Pancreas (tissue), 10 donors: Measurements from ENCODE around the gene SUPT5H. TPM values are rescaled to one million over a fixed set of nuclear protein-coding genes. Genes with fewer than 3 reads are reported as not detected.

ENCODE experiments used
- ATAC-seq, 4 donors: fragments of 200-7000 bp; cut with Tn5 transposase; one replicate each; pipeline versions ENCODE4 v1.8.0 to v1.9.1; 2020; ENCODE audit warnings: mild to moderate bottlenecking in 4 of 4, moderate library complexity in 4 of 4
- DNase-seq, 6 donors: peaks; one replicate each; pipeline ENCODE4 v3.0.0-alpha.2; 2020
- FAIRE-seq: peaks from 2 replicates; lab custom pipeline; 2012; peaks lifted over from hg19 to GRCh38; lab: Jason Lieb, UNC
- H3K27ac ChIP-seq, 4 donors: fragments of 200-600 bp; sonication (generic); 1 replicate in 3 of 4; 2 replicates in 1 of 4; pipeline versions ENCODE4 v1.5.0 to v1.8.0; 2020
- H3K27me3 ChIP-seq, 4 donors: fragments of 200-600 bp; one replicate each; pipeline ENCODE4 v1.8.0; 2021
- H3K36me3 ChIP-seq, 3 donors: fragments of 200-600 bp; sonication (generic) in 1 of 3; one replicate each; pipeline versions ENCODE4 v1.5.0 to v1.8.0; 2020 to 2021
- H3K4me1 ChIP-seq, 3 donors: fragments of 200-600 bp; one replicate each; pipeline ENCODE4 v1.8.0; 2021
- H3K4me3 ChIP-seq, 4 donors: fragments of 200-600 bp; sonication (generic) in 2 of 4; one replicate each; pipeline versions ENCODE4 v1.5.0 to v1.8.0; 2020 to 2021
- H3K9me3 ChIP-seq, 4 donors: fragments of 200-600 bp; one replicate each; pipeline ENCODE4 v1.8.0; 2021
- WGBS, 2 donors: extraction: QIAGEN DNeasy Blood & Tissue Kit; methylation state at CpG; one replicate each; pipeline ENCODE4 v1.1.7; 2013; 5-methylcytosine and 5-hydroxymethylcytosine counted together
- intact Hi-C, 3 donors: fragments of 100-400 bp; cut with DNase I; formaldehyde crosslinking; loops; one replicate each; pipeline versions ENCODE4 v1.11.1 to v1.14.2; 2022
- polyA plus RNA-seq, 2 donors: library from polyadenylated mRNA; stranded (reverse); fragments of 200-250 nt; gene quantifications; one replicate each; pipeline ENCODE4 v1.2.3, GENCODE V29; 2013
- total RNA-seq, 6 donors: library from RNA; stranded (reverse); fragmentation: NEBNext Ultra II Directional in 4 of 6; extraction: Animal tissue kit (Norgen Biotek cat#: 25700) in 4 of 6; gene quantifications; one replicate each; pipeline versions ENCODE4 v1.2.1 to v1.2.4, GENCODE V29; 2021 to 2023
- TF ChIP-seq, protein P1 (sequence below), 4 donors: fragments of 200-600 bp; sonication (generic) in 3 of 4; IDR thresholded peaks; one replicate each; pipeline versions ENCODE4 v1.5.0 to v1.8.0; 2021; ENCODE audit warnings: antibody characterized with exemption in 4 of 4
- donor health status: healthy with polysubstance abuse.
- donor health status: DM: no; HTN: no; CAD: no; lungs with moderate emphysema.
- donor health status: DM: no; HTN: no; CAD: no.
- donor health status: control.
- donor health status: control.
- donor health status: Bipolar disorder and iron deficiency.
- donor health status: DM: yes; HTN: yes; CAD: no.
- donor health status: DM: no; HTN: no; CAD: no.
- donor health status: DM: no; HTN: no; CAD: no.
- donor health status: DM: yes; HTN: yes; CAD: no.

SUPT5H gene
- total and polyA plus RNA-seq, 8 donors, result 49.3 to 229 (median 60.7) TPM

- Histone ChIP-seq H3K4me3 (peak overlapping the region; percentile 70 to 96 (median 79)), H3K36me3 (peaks cover 0 to 5% (median 0%) of the 10 kb centered on the region in 3 donors), H3K4me1 (peaks cover 12 to 25% (median 15%) of the 10 kb centered on the region in 3 donors), H3K9me3 (no peaks in the 10 kb centered on the region), H3K27me3 (no peaks in the 10 kb centered on the region), H3K27ac (peak overlapping the region; percentile 89 to 99 (median 94))
- TF ChIP-seq, protein P1, sequence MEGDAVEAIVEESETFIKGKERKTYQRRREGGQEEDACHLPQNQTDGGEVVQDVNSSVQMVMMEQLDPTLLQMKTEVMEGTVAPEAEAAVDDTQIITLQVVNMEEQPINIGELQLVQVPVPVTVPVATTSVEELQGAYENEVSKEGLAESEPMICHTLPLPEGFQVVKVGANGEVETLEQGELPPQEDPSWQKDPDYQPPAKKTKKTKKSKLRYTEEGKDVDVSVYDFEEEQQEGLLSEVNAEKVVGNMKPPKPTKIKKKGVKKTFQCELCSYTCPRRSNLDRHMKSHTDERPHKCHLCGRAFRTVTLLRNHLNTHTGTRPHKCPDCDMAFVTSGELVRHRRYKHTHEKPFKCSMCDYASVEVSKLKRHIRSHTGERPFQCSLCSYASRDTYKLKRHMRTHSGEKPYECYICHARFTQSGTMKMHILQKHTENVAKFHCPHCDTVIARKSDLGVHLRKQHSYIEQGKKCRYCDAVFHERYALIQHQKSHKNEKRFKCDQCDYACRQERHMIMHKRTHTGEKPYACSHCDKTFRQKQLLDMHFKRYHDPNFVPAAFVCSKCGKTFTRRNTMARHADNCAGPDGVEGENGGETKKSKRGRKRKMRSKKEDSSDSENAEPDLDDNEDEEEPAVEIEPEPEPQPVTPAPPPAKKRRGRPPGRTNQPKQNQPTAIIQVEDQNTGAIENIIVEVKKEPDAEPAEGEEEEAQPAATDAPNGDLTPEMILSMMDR (IDR thresholded peaks at IDR 0.05), result no peak
- FAIRE-seq (no peak), ATAC-seq (no peak), DNase-seq (peak in 1 of 6 donors; percentile 55)
- intact Hi-C loops, result no loop called here
- 0% methylated on average over 9 to 14 of the region's 14 CpGs for WGBS, 2 donors
These were observed 38.0 kb upstream of the SUPT5H start for GRCh38 chr19:39407410-39407659.

DNA sequence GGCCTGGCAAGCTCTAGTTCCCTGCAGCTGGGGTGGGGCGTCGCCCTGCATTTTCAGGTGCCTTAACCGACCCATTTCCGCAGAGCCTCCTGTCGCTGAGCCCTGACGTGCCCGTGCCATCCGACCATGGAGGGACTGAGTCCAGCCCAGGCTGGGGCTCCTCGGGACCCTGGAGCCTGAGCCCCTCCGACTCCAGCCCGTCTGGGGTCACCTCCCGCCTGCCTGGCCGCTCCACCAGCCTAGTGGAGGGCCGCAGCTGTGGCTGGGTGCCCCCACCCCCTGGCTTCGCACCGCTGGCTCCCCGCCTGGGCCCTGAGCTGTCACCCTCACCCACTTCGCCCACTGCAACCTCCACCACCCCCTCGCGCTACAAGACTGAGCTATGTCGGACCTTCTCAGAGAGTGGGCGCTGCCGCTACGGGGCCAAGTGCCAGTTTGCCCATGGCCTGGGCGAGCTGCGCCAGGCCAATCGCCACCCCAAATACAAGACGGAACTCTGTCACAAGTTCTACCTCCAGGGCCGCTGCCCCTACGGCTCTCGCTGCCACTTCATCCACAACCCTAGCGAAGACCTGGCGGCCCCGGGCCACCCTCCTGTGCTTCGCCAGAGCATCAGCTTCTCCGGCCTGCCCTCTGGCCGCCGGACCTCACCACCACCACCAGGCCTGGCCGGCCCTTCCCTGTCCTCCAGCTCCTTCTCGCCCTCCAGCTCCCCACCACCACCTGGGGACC lies 37.6 kb upstream of the SUPT5H start:
- Histone ChIP-seq H3K27me3 (no peaks in the 10 kb centered on the region), H3K36me3 (peaks cover 0 to 5% (median 0%) of the 10 kb centered on the region in 3 donors), H3K9me3 (no peaks in the 10 kb centered on the region), H3K4me3 (peak overlapping the region; percentile 70 to 96 (median 79)), H3K27ac (peak overlapping the region; percentile 89 to 99 (median 94)), H3K4me1 (peaks cover 12 to 24% (median 15%) of the 10 kb centered on the region in 3 donors)
- DNase-seq (peak; percentile 55 to 85 (median 66)), ATAC-seq (no peak), FAIRE-seq (no peak)
- 13 to 21% methylated on average over 32 to 40 of the region's 40 CpGs for WGBS, 2 donors
- TF ChIP-seq, protein P1 (IDR thresholded peaks at IDR 0.05), result no peak
- intact Hi-C loops, result no loop called here

DNA sequence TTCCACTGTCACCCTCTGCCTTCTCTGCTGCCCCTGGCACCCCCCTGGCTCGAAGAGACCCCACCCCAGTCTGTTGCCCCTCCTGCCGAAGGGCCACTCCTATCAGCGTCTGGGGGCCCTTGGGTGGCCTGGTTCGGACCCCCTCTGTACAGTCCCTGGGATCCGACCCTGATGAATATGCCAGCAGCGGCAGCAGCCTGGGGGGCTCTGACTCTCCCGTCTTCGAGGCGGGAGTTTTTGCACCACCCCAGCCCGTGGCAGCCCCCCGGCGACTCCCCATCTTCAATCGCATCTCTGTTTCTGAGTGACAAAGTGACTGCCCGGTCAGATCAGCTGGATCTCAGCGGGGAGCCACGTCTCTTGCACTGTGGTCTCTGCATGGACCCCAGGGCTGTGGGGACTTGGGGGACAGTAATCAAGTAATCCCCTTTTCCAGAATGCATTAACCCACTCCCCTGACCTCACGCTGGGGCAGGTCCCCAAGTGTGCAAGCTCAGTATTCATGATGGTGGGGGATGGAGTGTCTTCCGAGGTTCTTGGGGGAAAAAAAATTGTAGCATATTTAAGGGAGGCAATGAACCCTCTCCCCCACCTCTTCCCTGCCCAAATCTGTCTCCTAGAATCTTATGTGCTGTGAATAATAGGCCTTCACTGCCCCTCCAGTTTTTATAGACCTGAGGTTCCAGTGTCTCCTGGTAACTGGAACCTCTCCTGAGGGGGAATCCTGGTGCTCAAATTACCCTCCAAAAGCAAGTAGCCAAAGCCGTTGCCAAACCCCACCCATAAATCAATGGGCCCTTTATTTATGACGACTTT lies 36.8 kb upstream of the SUPT5H start:
- Histone ChIP-seq H3K27ac (peak overlapping the region; percentile 89 to 99 (median 94)), H3K9me3 (no peaks in the 10 kb centered on the region), H3K4me3 (peak overlapping the region; percentile 70 to 96 (median 79)), H3K36me3 (peaks cover 0 to 5% (median 0%) of the 10 kb centered on the region in 3 donors), H3K27me3 (no peaks in the 10 kb centered on the region), H3K4me1 (peaks cover 12 to 24% (median 15%) of the 10 kb centered on the region in 3 donors)
- FAIRE-seq, result no peak
- WGBS, 2 donors, result 36 to 52% methylated on average over 20 of the region's 20 CpGs
- TF ChIP-seq, protein P1 (IDR thresholded peaks at IDR 0.05), result no peak
- ATAC-seq, result no peak
- intact Hi-C loops, result no loop called here
- peak in 4 of 6 donors; percentile 49 to 68 (median 56) for DNase-seq

DNA sequence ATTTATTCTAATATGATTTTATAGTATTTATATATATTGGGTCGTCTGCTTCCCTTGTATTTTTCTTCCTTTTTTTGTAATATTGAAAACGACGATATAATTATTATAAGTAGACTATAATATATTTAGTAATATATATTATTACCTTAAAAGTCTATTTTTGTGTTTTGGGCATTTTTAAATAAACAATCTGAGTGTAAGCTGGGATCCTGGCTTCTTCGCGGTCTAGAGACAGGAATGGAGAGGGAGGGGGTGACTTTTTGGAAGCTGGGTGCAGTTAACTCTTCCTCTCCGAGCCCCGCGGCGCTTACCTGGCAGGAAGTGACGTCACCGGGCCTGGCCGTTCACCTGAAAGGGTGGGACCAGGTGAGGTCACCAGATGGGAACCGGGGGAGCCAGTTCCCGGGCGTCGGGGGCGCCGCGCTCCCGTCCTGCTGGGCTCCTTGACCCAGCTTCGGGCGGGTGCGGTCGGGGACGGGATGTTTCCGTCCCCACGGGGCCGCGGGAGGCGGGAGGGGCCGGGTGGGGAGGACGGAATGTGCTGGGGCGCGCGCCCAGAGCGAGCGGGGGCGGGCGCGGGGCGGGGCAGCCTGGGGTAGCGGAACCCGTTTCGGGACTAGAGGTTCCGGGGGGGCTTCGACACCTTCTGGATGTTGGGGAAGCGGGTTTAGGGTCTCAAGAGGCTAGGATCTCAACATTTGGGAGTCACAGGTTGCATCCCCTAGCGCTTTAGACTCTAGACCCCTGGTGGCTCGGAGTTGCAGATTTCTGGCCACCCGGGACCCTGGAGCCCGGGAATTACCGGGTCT lies 36.0 kb upstream of the SUPT5H start:
- peak; percentile 83 for FAIRE-seq

More for the DNA sequence above, 36.0 kb upstream of the SUPT5H start:
- Histone ChIP-seq H3K27me3 (no peaks in the 10 kb centered on the region), H3K4me1 (peaks cover 12 to 20% (median 15%) of the 10 kb centered on the region in 3 donors), H3K36me3 (peaks cover 0 to 5% (median 0%) of the 10 kb centered on the region in 3 donors), H3K9me3 (no peaks in the 10 kb centered on the region), H3K4me3 (peak overlapping the region; percentile 26 to 96 (median 71)), H3K27ac (peak overlapping the region; percentile 89 to 99 (median 94))
- DNase-seq (peak; percentile 94 to 98 (median 95)), ATAC-seq (peak; percentile 12 to 50 (median 28))
- 1% methylated on average over 51 to 52 of the region's 52 CpGs for WGBS, 2 donors
- TF ChIP-seq, protein P1 (IDR thresholded peaks at IDR 0.05), result no peak
- intact Hi-C loops, result no loop called here
